Measurements from ENCODE around the gene DNAAF8.

Gene DNAAF8

DNA sequence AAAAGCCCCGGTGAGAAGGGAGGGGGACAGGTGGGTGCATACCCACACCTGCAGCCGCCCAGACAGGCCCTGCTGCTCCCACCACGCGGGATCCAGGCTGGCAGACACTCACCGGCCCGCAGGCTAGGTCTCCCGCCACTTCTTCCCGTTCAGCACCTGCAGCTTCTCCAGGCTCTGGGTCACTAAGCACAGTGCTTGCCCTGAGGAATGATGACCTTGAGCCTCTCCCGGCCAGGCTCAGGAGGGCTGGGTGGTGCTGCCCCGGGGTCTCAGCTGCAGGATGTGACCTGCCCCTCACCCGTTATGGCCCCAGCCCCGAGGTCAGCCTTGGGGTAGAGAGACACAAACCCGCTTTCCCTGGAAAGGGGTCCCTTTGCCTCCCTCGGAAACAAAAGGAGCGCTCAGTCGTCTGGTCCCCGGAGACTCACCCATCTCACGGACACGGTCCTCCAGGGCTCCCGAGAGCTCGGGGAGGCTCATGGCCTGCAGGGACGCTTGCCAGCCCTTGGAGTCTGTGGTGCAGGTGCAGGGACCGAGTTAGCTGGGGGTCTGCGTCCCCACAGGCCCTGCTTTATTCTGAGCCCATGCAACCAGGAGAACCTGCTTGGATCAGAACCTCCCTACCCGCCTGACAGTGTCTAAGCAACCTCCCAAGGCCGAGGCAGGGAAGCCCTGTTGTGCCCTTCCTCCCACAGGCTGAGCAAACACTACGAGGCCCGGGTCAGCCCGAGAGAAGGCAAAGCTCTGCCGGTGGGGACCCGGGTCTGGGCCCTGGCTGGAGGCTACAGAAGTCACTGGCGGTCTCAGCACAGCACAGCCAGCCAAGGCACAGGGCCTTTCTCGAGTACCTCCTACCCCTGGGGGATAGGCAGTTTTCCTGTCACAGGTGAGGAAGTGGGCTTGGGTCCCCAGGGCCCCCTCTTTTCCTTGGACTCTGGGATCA, 37.2 kb upstream of the DNAAF8 start:
- no peaks in the 10 kb centered on the region for H3K27me3 ChIP-seq (ENCODE audit: insufficient read depth, low read depth)
- H3K9ac ChIP-seq = no peak overlapping the region
- peaks cover 7% of the 10 kb centered on the region; the same call in 1 of the 2 replicates for H3K79me2 ChIP-seq (ENCODE audit: insufficient read depth, low read depth)
- H4K20me1 ChIP-seq (ENCODE audit: insufficient read depth) = no peaks in the 10 kb centered on the region
- no peak overlapping the region for H2AFZ ChIP-seq (ENCODE audit: low read depth)
- peaks cover 12% of the 10 kb centered on the region for H3K4me1 ChIP-seq (ENCODE audit: low read depth, poor library complexity, severe bottlenecking)
- TF ChIP-seq, protein P1, sequence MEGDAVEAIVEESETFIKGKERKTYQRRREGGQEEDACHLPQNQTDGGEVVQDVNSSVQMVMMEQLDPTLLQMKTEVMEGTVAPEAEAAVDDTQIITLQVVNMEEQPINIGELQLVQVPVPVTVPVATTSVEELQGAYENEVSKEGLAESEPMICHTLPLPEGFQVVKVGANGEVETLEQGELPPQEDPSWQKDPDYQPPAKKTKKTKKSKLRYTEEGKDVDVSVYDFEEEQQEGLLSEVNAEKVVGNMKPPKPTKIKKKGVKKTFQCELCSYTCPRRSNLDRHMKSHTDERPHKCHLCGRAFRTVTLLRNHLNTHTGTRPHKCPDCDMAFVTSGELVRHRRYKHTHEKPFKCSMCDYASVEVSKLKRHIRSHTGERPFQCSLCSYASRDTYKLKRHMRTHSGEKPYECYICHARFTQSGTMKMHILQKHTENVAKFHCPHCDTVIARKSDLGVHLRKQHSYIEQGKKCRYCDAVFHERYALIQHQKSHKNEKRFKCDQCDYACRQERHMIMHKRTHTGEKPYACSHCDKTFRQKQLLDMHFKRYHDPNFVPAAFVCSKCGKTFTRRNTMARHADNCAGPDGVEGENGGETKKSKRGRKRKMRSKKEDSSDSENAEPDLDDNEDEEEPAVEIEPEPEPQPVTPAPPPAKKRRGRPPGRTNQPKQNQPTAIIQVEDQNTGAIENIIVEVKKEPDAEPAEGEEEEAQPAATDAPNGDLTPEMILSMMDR (conservative IDR thresholded peaks at IDR 0.05; ENCODE audit: low read depth, low read length) = no peak
- H3K4me2 ChIP-seq = no peak overlapping the region
- no peak overlapping the region for H3K27ac ChIP-seq
- H3K36me3 ChIP-seq (ENCODE audit: insufficient read depth) = peaks cover 4% of the 10 kb centered on the region; the same call in 1 of the 2 replicates
- H3K4me3 ChIP-seq (IDR thresholded peaks at IDR 0.05; ENCODE audit: insufficient read depth, low read depth, low read length) = no peak overlapping the region

DNA sequence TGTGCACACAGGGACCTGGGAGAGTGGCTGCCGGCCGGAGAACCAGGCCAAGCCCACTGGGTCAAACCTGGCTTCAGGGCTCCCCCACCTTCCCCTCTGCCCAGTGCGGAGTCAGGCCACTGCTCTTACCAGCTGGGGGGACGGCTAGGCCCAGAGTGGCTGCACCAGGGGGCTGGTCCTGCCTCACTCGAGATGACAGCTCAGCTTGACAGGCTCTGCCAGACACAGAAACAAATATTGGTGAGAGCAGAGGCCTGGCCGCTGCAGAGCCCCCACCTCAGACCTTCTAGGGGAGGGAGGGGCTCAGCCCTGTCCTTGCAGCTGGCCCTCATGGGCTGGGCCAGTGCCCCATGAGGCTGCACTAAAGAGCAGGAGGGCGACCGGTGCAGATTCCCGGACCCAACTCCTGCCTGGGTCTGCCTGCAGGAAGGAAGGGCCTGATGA, 36.5 kb upstream of the DNAAF8 start:
- no peak overlapping the region for H3K9ac ChIP-seq
- H3K27me3 ChIP-seq (ENCODE audit: insufficient read depth, low read depth) = no peaks in the 10 kb centered on the region
- H3K27ac ChIP-seq = no peak overlapping the region
- TF ChIP-seq, protein P1 (conservative IDR thresholded peaks at IDR 0.05; ENCODE audit: low read depth, low read length) = no peak
- H4K20me1 ChIP-seq (ENCODE audit: insufficient read depth) = no peaks in the 10 kb centered on the region
- H3K36me3 ChIP-seq (ENCODE audit: insufficient read depth) = peaks cover 4% of the 10 kb centered on the region; the same call in 1 of the 2 replicates
- H3K4me3 ChIP-seq (IDR thresholded peaks at IDR 0.05; ENCODE audit: insufficient read depth, low read depth, low read length) = no peak overlapping the region
- peaks cover 5% of the 10 kb centered on the region for H3K4me1 ChIP-seq (ENCODE audit: low read depth, poor library complexity, severe bottlenecking)
- no peak overlapping the region for H2AFZ ChIP-seq (ENCODE audit: low read depth)
- H3K79me2 ChIP-seq (ENCODE audit: insufficient read depth, low read depth) = peaks cover 7% of the 10 kb centered on the region; the same call in 1 of the 2 replicates
- H3K4me2 ChIP-seq = no peak overlapping the region

DNA sequence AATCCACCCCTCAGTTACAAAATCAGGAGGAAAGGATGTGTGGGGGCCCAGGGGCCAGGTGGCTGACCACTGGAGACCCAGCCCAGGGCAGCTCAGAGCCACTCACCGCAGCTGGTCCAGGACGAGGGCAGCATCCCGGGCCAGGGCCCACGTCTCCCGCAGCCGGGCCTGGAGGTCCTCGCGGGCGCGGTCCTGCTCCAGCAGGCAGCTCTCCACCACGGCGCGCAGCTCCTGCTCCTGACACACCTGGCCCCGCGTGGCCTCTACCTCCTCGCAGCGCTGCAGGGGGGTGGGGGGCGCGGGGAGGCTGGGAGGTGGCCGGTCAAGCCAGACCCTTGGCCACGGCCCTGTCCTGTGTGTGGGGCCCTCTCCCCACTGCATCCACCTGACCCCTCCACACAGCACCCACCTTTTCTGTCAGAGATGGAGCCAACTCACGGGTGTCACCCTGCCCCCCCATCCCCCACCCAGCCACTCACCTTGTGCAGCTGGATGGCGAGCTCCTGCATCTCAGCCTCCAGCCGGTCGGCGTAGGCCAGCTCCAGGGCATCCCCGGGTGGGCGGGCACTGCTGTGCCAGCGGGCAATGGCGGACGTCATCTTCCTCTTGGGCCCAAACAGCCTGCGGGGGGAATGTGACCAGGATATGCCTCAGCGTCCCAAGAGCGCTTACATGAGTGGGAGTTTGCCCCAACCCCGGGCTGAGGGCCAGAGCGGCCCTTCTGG, 35.9 kb upstream of the DNAAF8 start:
- Histone ChIP-seq H3K4me2 (no peak overlapping the region), H3K4me3 (IDR thresholded peaks at IDR 0.05; ENCODE audit: insufficient read depth, low read depth, low read length) (no peak overlapping the region), H3K27ac (no peak overlapping the region), H3K27me3 (ENCODE audit: insufficient read depth, low read depth) (no peaks in the 10 kb centered on the region), H2AFZ (ENCODE audit: low read depth) (no peak overlapping the region), H3K9ac (no peak overlapping the region), H3K79me2 (ENCODE audit: insufficient read depth, low read depth) (peaks cover 7% of the 10 kb centered on the region; the same call in 1 of the 2 replicates), H4K20me1 (ENCODE audit: insufficient read depth) (no peaks in the 10 kb centered on the region), H3K36me3 (ENCODE audit: insufficient read depth) (peaks cover 4% of the 10 kb centered on the region; the same call in 1 of the 2 replicates), H3K4me1 (ENCODE audit: low read depth, poor library complexity, severe bottlenecking) (peaks cover 4% of the 10 kb centered on the region)
- TF ChIP-seq, protein P1 (conservative IDR thresholded peaks at IDR 0.05; ENCODE audit: low read depth, low read length) = no peak

- 0 out of 2 replicates have a peak, but pooled peaks cover 2% of the 10 kb centered on the region for H3K79me2 ChIP-seq (ENCODE audit: insufficient read depth, low read depth)
- no peak overlapping the region for H3K4me2 ChIP-seq
- H2AFZ ChIP-seq (ENCODE audit: low read depth) = no peak overlapping the region
- H4K20me1 ChIP-seq (ENCODE audit: insufficient read depth) = no peaks in the 10 kb centered on the region
- H3K9ac ChIP-seq = no peak overlapping the region
- H3K36me3 ChIP-seq (ENCODE audit: insufficient read depth) = peaks cover 4% of the 10 kb centered on the region; the same call in 1 of the 2 replicates
- no peak overlapping the region for H3K4me3 ChIP-seq (IDR thresholded peaks at IDR 0.05; ENCODE audit: insufficient read depth, low read depth, low read length)
- no peaks in the 10 kb centered on the region for H3K27me3 ChIP-seq (ENCODE audit: insufficient read depth, low read depth)
- H3K4me1 ChIP-seq (ENCODE audit: low read depth, poor library complexity, severe bottlenecking) = peaks cover 4% of the 10 kb centered on the region
- TF ChIP-seq, protein P1 (conservative IDR thresholded peaks at IDR 0.05; ENCODE audit: low read depth, low read length) = no peak
- no peak overlapping the region for H3K27ac ChIP-seq
These were observed 35.2 kb upstream of the DNAAF8 start for GRCh38 chr16:4699046-4699556.
